ENCODE measurements around the gene VASH2. TPM values are rescaled to one million over a fixed set of nuclear protein-coding genes. Genes with fewer than 3 reads are reported as not detected.

Gene VASH2
- total RNA-seq, 4 donors from 2014 or later: 0.24 to 2.0 (median 1.1) TPM

GRCh38 chr1:212951947-212952640 lies 1.8 kb downstream of the VASH2 start:
- no peak for TF ChIP-seq POLR2A (IDR thresholded peaks at IDR 0.05)
- TF ChIP-seq, protein P1, sequence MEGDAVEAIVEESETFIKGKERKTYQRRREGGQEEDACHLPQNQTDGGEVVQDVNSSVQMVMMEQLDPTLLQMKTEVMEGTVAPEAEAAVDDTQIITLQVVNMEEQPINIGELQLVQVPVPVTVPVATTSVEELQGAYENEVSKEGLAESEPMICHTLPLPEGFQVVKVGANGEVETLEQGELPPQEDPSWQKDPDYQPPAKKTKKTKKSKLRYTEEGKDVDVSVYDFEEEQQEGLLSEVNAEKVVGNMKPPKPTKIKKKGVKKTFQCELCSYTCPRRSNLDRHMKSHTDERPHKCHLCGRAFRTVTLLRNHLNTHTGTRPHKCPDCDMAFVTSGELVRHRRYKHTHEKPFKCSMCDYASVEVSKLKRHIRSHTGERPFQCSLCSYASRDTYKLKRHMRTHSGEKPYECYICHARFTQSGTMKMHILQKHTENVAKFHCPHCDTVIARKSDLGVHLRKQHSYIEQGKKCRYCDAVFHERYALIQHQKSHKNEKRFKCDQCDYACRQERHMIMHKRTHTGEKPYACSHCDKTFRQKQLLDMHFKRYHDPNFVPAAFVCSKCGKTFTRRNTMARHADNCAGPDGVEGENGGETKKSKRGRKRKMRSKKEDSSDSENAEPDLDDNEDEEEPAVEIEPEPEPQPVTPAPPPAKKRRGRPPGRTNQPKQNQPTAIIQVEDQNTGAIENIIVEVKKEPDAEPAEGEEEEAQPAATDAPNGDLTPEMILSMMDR (IDR thresholded peaks at IDR 0.05): no peak

GRCh38 chr1:212952641-212952976 lies 2.3 kb downstream of the VASH2 start:
- Histone ChIP-seq H3K36me3 (no peaks in the 10 kb centered on the region), H3K4me3 (replicated peaks in 1 of 3) (no peak overlapping the region), H3K27me3 (no peaks in the 10 kb centered on the region), H3K4me1 (peaks cover 7 to 10% of the 10 kb centered on the region in 2 donors), H3K9me3 (no peaks in the 10 kb centered on the region), H3K27ac (no peak overlapping the region)
- intact Hi-C loops (cut with DNase I): no loop called here
- TF ChIP-seq, protein P1 (IDR thresholded peaks at IDR 0.05): no peak
- no peak for TF ChIP-seq POLR2A (IDR thresholded peaks at IDR 0.05)
- WGBS, 2 donors: 74 to 86% methylated on average over 8 of the region's 8 CpGs
- DNase-seq: no peak

More at GRCh38 chr1:212951947-212952640, 1.8 kb downstream of the VASH2 start:
- no peak overlapping the region for H3K27ac ChIP-seq
- H3K36me3 ChIP-seq: no peaks in the 10 kb centered on the region
- no peak overlapping the region for H3K4me3 ChIP-seq (replicated peaks in 1 of 3)
- peaks cover 7 to 10% of the 10 kb centered on the region in 2 donors for H3K4me1 ChIP-seq
- no peak for DNase-seq
- H3K9me3 ChIP-seq: no peaks in the 10 kb centered on the region
- WGBS, 2 donors: 57 to 68% methylated on average over 4 of the region's 4 CpGs
- H3K27me3 ChIP-seq: no peaks in the 10 kb centered on the region
- intact Hi-C loops (cut with DNase I): no loop called here

- H3K4me3 ChIP-seq (replicated peaks in 1 of 3): no peak overlapping the region
- H3K9me3 ChIP-seq: no peaks in the 10 kb centered on the region
- 84 to 88% methylated on average over 3 of the region's 3 CpGs for WGBS, 2 donors
- intact Hi-C loops (cut with DNase I): no loop called here
- H3K4me1 ChIP-seq: peaks cover 7 to 10% of the 10 kb centered on the region in 2 donors
- no peak overlapping the region for H3K27ac ChIP-seq
- TF ChIP-seq POLR2A (IDR thresholded peaks at IDR 0.05): no peak
- TF ChIP-seq, protein P1 (IDR thresholded peaks at IDR 0.05): no peak
- no peaks in the 10 kb centered on the region for H3K27me3 ChIP-seq
- H3K36me3 ChIP-seq: no peaks in the 10 kb centered on the region
- DNase-seq: no peak
These were observed 3.0 kb downstream of the VASH2 start for GRCh38 chr1:212953321-212953720.

DNA sequence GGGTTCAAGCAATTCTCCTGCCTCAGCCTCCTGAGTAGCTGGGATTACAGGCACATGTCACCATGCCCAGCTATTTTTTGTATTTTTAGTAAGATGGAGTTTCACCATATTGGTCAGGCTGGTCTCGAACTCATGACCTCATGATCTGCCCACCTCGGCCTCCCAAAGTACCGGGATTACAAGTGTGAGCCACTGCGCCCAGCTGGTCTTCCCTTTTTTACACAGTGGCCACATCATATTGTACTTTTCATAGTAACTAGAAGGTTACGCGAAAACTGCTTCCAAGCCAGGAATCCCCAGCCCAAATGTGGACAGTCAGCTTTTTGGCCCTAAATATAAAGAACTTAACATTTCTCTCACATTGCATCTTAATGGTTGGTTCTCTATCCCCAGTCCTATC lies 4.2 kb downstream of the VASH2 start:
- intact Hi-C loops (cut with DNase I): no loop called here
- Histone ChIP-seq H3K9me3 (no peaks in the 10 kb centered on the region), H3K27ac (no peak overlapping the region), H3K36me3 (no peaks in the 10 kb centered on the region), H3K4me3 (replicated peaks in 1 of 3) (no peak overlapping the region), H3K4me1 (peaks cover 7 to 10% of the 10 kb centered on the region in 2 donors), H3K27me3 (no peaks in the 10 kb centered on the region)
- TF ChIP-seq POLR2A (IDR thresholded peaks at IDR 0.05): no peak
- TF ChIP-seq, protein P1 (IDR thresholded peaks at IDR 0.05): no peak
- DNase-seq: no peak
- 97 to 98% methylated on average over 6 of the region's 6 CpGs for WGBS, 2 donors

DNA sequence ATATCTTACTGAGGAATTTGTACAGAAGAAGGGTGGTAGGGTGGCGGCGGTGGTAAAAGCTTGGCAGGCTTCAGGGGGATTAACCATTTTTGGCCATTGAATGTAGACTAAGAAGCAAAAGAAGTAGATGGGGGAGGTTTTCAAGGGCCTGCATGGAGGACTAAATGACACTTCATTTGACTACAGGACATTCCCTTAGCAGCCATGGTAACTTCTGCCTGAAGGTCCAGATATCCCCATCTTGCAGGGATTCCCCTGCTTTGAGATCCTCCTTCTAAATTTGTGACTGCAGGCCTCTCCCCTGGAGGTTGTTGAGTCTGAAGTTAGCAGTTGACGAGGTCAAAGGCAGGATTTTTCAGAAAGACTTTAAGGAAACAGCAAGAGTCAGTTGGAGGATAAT lies 4.8 kb downstream of the VASH2 start:
- Histone ChIP-seq H3K27me3 (no peaks in the 10 kb centered on the region), H3K4me1 (peaks cover 7 to 8% of the 10 kb centered on the region in 2 donors), H3K27ac (no peak overlapping the region), H3K4me3 (replicated peaks in 1 of 3) (no peak overlapping the region), H3K9me3 (no peaks in the 10 kb centered on the region), H3K36me3 (no peaks in the 10 kb centered on the region)
- TF ChIP-seq, protein P1 (IDR thresholded peaks at IDR 0.05): no peak
- TF ChIP-seq POLR2A (IDR thresholded peaks at IDR 0.05): no peak
- WGBS, 2 donors: 95 to 97% methylated on average over 3 of the region's 3 CpGs
- no peak for DNase-seq
- intact Hi-C loops (cut with DNase I): no loop called here

All from thyroid gland (tissue), 4 donors.